SK-N-SH treated with all-trans-retinoic acid at 6 μM for 48 hours (cell line): Measurements from ENCODE around the gene RBM34.

Source experiments
- ARNTL ChIP-seq: fragments of 450-650 bp; formaldehyde crosslinking; IDR thresholded peaks from 2 replicates; pipeline ENCODE4 v1.5.0; 2020; ENCODE audit warnings: low read depth, mild to moderate bottlenecking, moderate library complexity, borderline replicate concordance
- GLIS3 ChIP-seq: fragments of 250-450 bp; sonication (Bioruptor Pico); IDR thresholded peaks from 2 replicates; pipeline ENCODE4 v1.5.0; 2020; ENCODE audit warnings: mild to moderate bottlenecking, moderate library complexity
- ISL1 ChIP-seq: fragments of 250-450 bp; sonication (Bioruptor Pico); IDR thresholded peaks from 2 replicates; pipeline ENCODE4 v2.1.2; 2022; ENCODE audit warnings: mild to moderate bottlenecking, moderate library complexity
- ZFP30 ChIP-seq: fragments of 450-650 bp; formaldehyde crosslinking; IDR thresholded peaks from 2 replicates; pipeline ENCODE4 v1.5.0; 2022; ENCODE audit warnings: mild to moderate bottlenecking, moderate library complexity
- ZNF565 ChIP-seq: fragments of 450-650 bp; formaldehyde crosslinking; conservative IDR thresholded peaks from 2 replicates; pipeline ENCODE4 v1.5.0; 2020; ENCODE audit warnings: low read depth, mild to moderate bottlenecking, moderate library complexity
- TF ChIP-seq, protein P1 (sequence below): fragments of 250-450 bp; sonication (Bioruptor Pico); IDR thresholded peaks from 2 replicates; pipeline ENCODE4 v1.8.0; 2021; ENCODE audit warnings: low read depth, mild to moderate bottlenecking, moderate library complexity, borderline replicate concordance
- TF ChIP-seq, protein P2 (sequence below): fragments of 250-450 bp; sonication (Bioruptor Pico); IDR thresholded peaks from 2 replicates; pipeline ENCODE4 v1.5.0; 2020; ENCODE audit warnings: mild to moderate bottlenecking, moderate library complexity

DNA sequence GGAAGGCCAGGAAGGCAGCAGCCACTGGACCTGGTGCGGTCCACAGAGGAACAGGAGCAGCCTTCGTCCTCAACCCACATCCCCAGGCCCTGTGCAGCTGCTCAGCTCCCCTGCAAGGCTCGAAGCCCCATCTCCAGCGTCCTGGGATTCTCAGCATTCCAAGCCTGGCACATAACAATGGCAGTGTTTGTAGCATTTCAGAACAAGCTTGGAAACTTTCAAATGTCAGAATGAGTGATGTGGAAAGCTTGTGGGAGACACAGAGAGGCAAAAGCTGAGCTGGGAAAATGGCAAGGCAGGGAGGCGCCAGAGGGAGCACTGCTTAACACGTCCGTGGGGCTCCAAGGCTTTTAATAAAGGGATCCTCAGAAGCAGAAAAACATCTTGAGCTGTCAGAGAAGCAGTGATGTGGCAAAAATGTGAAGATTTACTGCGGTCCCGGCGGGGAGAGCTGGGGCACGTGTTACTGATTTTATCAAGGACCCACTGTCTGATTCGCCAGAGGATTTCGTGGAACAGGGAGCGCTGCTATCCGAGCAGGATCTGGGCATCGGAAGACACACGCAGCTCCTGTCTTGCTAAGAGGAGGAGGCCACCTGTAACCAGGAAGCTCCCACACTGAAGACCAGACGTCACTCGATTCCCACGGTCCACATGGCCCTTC, 70.5 kb downstream of the RBM34 start:
- TF ChIP-seq, protein P1, sequence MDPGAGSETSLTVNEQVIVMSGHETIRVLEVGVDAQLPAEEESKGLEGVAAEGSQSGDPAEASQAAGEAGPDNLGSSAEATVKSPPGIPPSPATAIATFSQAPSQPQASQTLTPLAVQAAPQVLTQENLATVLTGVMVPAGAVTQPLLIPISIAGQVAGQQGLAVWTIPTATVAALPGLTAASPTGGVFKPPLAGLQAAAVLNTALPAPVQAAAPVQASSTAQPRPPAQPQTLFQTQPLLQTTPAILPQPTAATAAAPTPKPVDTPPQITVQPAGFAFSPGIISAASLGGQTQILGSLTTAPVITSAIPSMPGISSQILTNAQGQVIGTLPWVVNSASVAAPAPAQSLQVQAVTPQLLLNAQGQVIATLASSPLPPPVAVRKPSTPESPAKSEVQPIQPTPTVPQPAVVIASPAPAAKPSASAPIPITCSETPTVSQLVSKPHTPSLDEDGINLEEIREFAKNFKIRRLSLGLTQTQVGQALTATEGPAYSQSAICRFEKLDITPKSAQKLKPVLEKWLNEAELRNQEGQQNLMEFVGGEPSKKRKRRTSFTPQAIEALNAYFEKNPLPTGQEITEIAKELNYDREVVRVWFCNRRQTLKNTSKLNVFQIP (CRISPR knock-in tag), result no peak
- TF ChIP-seq ZNF565 (CRISPR knock-in tag) (no peak), ZFP30 (CRISPR knock-in tag) (no peak), GLIS3 (CRISPR knock-in tag) (no peak), ARNTL (CRISPR knock-in tag) (no peak), ISL1 (CRISPR knock-in tag) (no peak)
- TF ChIP-seq, protein P2, sequence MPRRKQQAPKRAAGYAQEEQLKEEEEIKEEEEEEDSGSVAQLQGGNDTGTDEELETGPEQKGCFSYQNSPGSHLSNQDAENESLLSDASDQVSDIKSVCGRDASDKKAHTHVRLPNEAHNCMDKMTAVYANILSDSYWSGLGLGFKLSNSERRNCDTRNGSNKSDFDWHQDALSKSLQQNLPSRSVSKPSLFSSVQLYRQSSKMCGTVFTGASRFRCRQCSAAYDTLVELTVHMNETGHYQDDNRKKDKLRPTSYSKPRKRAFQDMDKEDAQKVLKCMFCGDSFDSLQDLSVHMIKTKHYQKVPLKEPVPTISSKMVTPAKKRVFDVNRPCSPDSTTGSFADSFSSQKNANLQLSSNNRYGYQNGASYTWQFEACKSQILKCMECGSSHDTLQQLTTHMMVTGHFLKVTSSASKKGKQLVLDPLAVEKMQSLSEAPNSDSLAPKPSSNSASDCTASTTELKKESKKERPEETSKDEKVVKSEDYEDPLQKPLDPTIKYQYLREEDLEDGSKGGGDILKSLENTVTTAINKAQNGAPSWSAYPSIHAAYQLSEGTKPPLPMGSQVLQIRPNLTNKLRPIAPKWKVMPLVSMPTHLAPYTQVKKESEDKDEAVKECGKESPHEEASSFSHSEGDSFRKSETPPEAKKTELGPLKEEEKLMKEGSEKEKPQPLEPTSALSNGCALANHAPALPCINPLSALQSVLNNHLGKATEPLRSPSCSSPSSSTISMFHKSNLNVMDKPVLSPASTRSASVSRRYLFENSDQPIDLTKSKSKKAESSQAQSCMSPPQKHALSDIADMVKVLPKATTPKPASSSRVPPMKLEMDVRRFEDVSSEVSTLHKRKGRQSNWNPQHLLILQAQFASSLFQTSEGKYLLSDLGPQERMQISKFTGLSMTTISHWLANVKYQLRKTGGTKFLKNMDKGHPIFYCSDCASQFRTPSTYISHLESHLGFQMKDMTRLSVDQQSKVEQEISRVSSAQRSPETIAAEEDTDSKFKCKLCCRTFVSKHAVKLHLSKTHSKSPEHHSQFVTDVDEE (CRISPR knock-in tag), result no peak
